GM12878 (cell line): Measurements from ENCODE around the gene PI4K2A. TPM values are rescaled to one million over a fixed set of nuclear protein-coding genes. Genes with fewer than 3 reads are reported as not detected.

Experiments used
- ATAC-seq: fragments of 200-7000 bp; cut with Tn5 transposase; 3 replicates; pipeline ENCODE4 v1.9.1; 2020; ENCODE audit warnings: mild to moderate bottlenecking, moderate library complexity
- BruUV-seq: library from RNA; stranded (reverse); fragments of 400-500 nt; replicated peaks from 2 replicates; lab custom pipeline; 2021; lab: Mats Ljungman, UMichigan
- CTCF ChIA-PET: fragments of 300-600 bp; sonication (Branson Sonifier 250); formaldehyde crosslinking; extraction: SDS; loops from one replicate; lab custom pipeline; 2021; ENCODE audit warnings: inconsistent platforms; lab: Yijun Ruan, JAX
- POLR2A ChIA-PET: fragments of 350-600 bp; formaldehyde crosslinking; extraction: SDS; loops from one replicate; lab custom pipeline; 2021; ENCODE audit warnings: inconsistent platforms; lab: Charles Lee
- RAD21 ChIA-PET: fragments of 300-600 bp; sonication (Branson Sonifier 250); formaldehyde crosslinking; loops from one replicate; lab custom pipeline; 2023; ENCODE audit warnings: antibody characterized with exemption; ENCODE audit not compliant: unreplicated experiment; lab: Charles Lee
- SMC1A ChIA-PET: fragments of 300-600 bp; sonication (Branson Sonifier 250); formaldehyde crosslinking; loops from one replicate; lab custom pipeline; 2023; ENCODE audit not compliant: unreplicated experiment, uncharacterized antibody; lab: Charles Lee
- DNase-seq: peaks from one replicate; pipeline ENCODE4 v3.0.0-alpha.2; 2011; ENCODE audit warnings: low read depth, low spot score
- FAIRE-seq: peaks from 3 replicates; lab custom pipeline; 2011; peaks lifted over from hg19 to GRCh38; lab: Jason Lieb, UNC
- H2AFZ ChIP-seq: 2 replicates; pipeline ENCODE4 v1.6.0; 2011; ENCODE audit warnings: low read depth, low read length, control low read depth; ENCODE audit not compliant: control insufficient read depth
- H3K27ac ChIP-seq: 2 replicates; pipeline ENCODE4 v1.5.1; 2011; ENCODE audit warnings: control low read depth; ENCODE audit not compliant: control insufficient read depth, insufficient read depth
- H3K27me3 ChIP-seq, 2 experiments: replicated peaks in 1 of 2; 2 replicates each; pipeline versions ENCODE4 v1.6.0 to v1.6.1; 2011; ENCODE audit warnings: low read length in 1 of 2; ENCODE audit not compliant: control insufficient read depth in 2 of 2, insufficient read depth in 2 of 2
- H3K36me3 ChIP-seq, 2 experiments: 2 replicates each; pipeline ENCODE4 v1.5.1; 2011; ENCODE audit warnings: low read length in 1 of 2; ENCODE audit not compliant: control insufficient read depth in 2 of 2, insufficient read depth in 2 of 2
- H3K4me1 ChIP-seq: 2 replicates; pipeline ENCODE4 v1.6.1; 2011; ENCODE audit warnings: mild to moderate bottlenecking, low read length, moderate library complexity, mixed read lengths; ENCODE audit not compliant: control insufficient read depth, insufficient read depth
- H3K4me2 ChIP-seq: 2 replicates; pipeline ENCODE4 v1.6.0; 2011; ENCODE audit warnings: control low read depth; ENCODE audit not compliant: control insufficient read depth, insufficient read depth
- H3K4me3 ChIP-seq: fragments of 200-600 bp; sonication (generic); 2 replicates; pipeline ENCODE4 v1.5.1; 2016
- H3K79me2 ChIP-seq: 2 replicates; pipeline ENCODE4 v1.6.0; 2011; ENCODE audit warnings: low read length; ENCODE audit not compliant: control insufficient read depth, insufficient read depth
- H3K9ac ChIP-seq: 2 replicates; pipeline ENCODE4 v1.8.0; 2011; ENCODE audit warnings: low read length, control low read depth, mixed read lengths; ENCODE audit not compliant: control insufficient read depth, insufficient read depth
- H3K9me3 ChIP-seq: replicated peaks from 3 replicates; pipeline ENCODE4 v1.5.1; 2011; ENCODE audit warnings: mild to moderate bottlenecking, low read length; ENCODE audit not compliant: control insufficient read depth, insufficient read depth
- H4K20me1 ChIP-seq: 2 replicates; pipeline ENCODE4 v1.6.0; 2011; ENCODE audit not compliant: control insufficient read depth, insufficient read depth
- CHD2 ChIP-seq: IDR thresholded peaks from 2 replicates; pipeline ENCODE4 v1.6.1; 2011; ENCODE audit warnings: low read depth, low read length, improper control_type of control experiment, borderline replicate concordance
- CREM ChIP-seq: IDR thresholded peaks from 2 replicates; pipeline ENCODE4 v1.6.1; 2014; ENCODE audit warnings: antibody characterized with exemption, low read depth
- DPF2 ChIP-seq: fragments of 450-650 bp; IDR thresholded peaks from 2 replicates; pipeline ENCODE4 v1.6.1; 2017; ENCODE audit warnings: mild to moderate bottlenecking
- FOXM1 ChIP-seq: IDR thresholded peaks from 2 replicates; pipeline ENCODE4 v1.6.1; 2012; ENCODE audit warnings: low read depth, mild to moderate bottlenecking, inconsistent platforms, low read length, moderate library complexity
- GATAD2B ChIP-seq: fragments of 450-650 bp; conservative IDR thresholded peaks from 2 replicates; pipeline ENCODE4 v1.6.1; 2017; ENCODE audit warnings: low read depth, mild to moderate bottlenecking, moderate library complexity
- IKZF1 ChIP-seq: fragments of 450-650 bp; conservative IDR thresholded peaks from 2 replicates; pipeline ENCODE4 v1.6.1; 2017; ENCODE audit warnings: antibody characterized with exemption, mild to moderate bottlenecking
- IKZF2 ChIP-seq, 2 experiments: fragments of 450-650 bp; IDR thresholded peaks; 2 replicates each; pipeline ENCODE4 v1.6.1; 2017; ENCODE audit warnings: mild to moderate bottlenecking in 2 of 2, moderate library complexity in 2 of 2
- KAT2A ChIP-seq: conservative IDR thresholded peaks from 2 replicates; pipeline ENCODE4 v1.6.1; 2011; ENCODE audit warnings: low read depth, low read length; ENCODE audit not compliant: control insufficient read depth
- LARP7 ChIP-seq: fragments of 450-650 bp; IDR thresholded peaks from 2 replicates; pipeline ENCODE4 v1.6.1; 2017; ENCODE audit warnings: mild to moderate bottlenecking
- NFYB ChIP-seq: IDR thresholded peaks from 2 replicates; pipeline ENCODE4 v1.6.1; 2011; ENCODE audit warnings: low read depth, mild to moderate bottlenecking, low read length, improper control_type of control experiment, moderate library complexity; ENCODE audit not compliant: insufficient read depth
- NR2F1 ChIP-seq: fragments of 450-650 bp; conservative IDR thresholded peaks from 2 replicates; pipeline ENCODE4 v1.6.1; 2017; ENCODE audit warnings: mild to moderate bottlenecking
- PAX5 ChIP-seq: IDR thresholded peaks from 2 replicates; pipeline ENCODE4 v1.6.1; 2011; ENCODE audit warnings: low read depth, low read length, borderline replicate concordance
- PBX3 ChIP-seq: IDR thresholded peaks from 2 replicates; pipeline ENCODE4 v1.6.1; 2011; ENCODE audit warnings: mild to moderate bottlenecking, low read depth, low read length, moderate library complexity; ENCODE audit not compliant: insufficient replicate concordance
- PKNOX1 ChIP-seq: fragments of 450-650 bp; IDR thresholded peaks from 2 replicates; pipeline ENCODE4 v1.6.1; 2016; ENCODE audit warnings: mild to moderate bottlenecking
- POLR2A ChIP-seq: IDR thresholded peaks from 2 replicates; pipeline ENCODE4 v1.6.1; 2011; ENCODE audit warnings: low read depth, mild to moderate bottlenecking, low read length
- RAD51 ChIP-seq: fragments of 450-650 bp; IDR thresholded peaks from 2 replicates; pipeline ENCODE4 v1.6.1; 2016; ENCODE audit warnings: moderate library complexity, mild to moderate bottlenecking, inconsistent platforms
- RB1 ChIP-seq: fragments of 450-650 bp; formaldehyde crosslinking; IDR thresholded peaks from 2 replicates; pipeline ENCODE4 v1.6.1; 2017; ENCODE audit warnings: mild to moderate bottlenecking, borderline replicate concordance
- SIN3A ChIP-seq: IDR thresholded peaks from 2 replicates; pipeline ENCODE4 v1.6.1; 2012; ENCODE audit warnings: low read depth, low read length, improper control_type of control experiment
- SMAD5 ChIP-seq: IDR thresholded peaks from 2 replicates; pipeline ENCODE4 v1.6.1; 2016; ENCODE audit warnings: antibody characterized with exemption, low read depth
- SREBF1 ChIP-seq: IDR thresholded peaks from 2 replicates; pipeline ENCODE4 v1.6.1; 2012; ENCODE audit warnings: mild to moderate bottlenecking, low read length
- TCF12 ChIP-seq: IDR thresholded peaks from 2 replicates; pipeline ENCODE4 v1.6.1; 2011; ENCODE audit warnings: low read depth, mild to moderate bottlenecking, low read length
- WRNIP1 ChIP-seq: IDR thresholded peaks from 2 replicates; pipeline ENCODE4 v1.6.1; 2011; ENCODE audit warnings: low read depth, low read length, improper control_type of control experiment, borderline replicate concordance
- ZNF207 ChIP-seq: fragments of 450-650 bp; IDR thresholded peaks from 2 replicates; pipeline ENCODE4 v1.6.1; 2014; ENCODE audit warnings: antibody characterized with exemption, mild to moderate bottlenecking, borderline replicate concordance
- WGBS: methylation state at CpG from one replicate; pipeline ENCODE4 v1.1.6; 2016; ENCODE audit warnings: low lambda C conversion rate; ENCODE audit not compliant: insufficient replicate concordance, insufficient coverage; ENCODE audit errors: missing lambda C conversion rate; 5-methylcytosine and 5-hydroxymethylcytosine counted together
- in situ Hi-C: fragments of 300-500 bp; cut with MboI; formaldehyde crosslinking; loops from 9 replicates; pipeline ENCODE4 v1.14.3; 2018; ENCODE audit warnings: mixed read lengths
- intact Hi-C: fragments of 100-400 bp; cut with micrococcal nuclease; formaldehyde crosslinking; loops from one replicate; pipeline ENCODE4 v1.14.2; 2022; ENCODE audit not compliant: unreplicated experiment
- polyA plus RNA-seq, 11 experiments: library from polyadenylated mRNA; depleted of rRNA in 4 of 11; unstranded in 6 of 11; stranded (reverse) in 5 of 11; fragments of >200 nt; fragmentation: Nextera tagmentation in 4 of 11; fragmentation: Illumina TruSeq in 1 of 11; extraction: Ambion mirVana in 4 of 11; extraction: Trizol in 1 of 11; gene quantifications; 1 replicate in 1 of 11; 2 replicates in 10 of 11; pipeline versions ENCODE4 v1.2.1 to v1.2.3, GENCODE V29; 2011 to 2016; ENCODE audit warnings: inconsistent platforms in 2 of 11, missing spikeins in 2 of 11, low read depth in 1 of 11
- total RNA-seq, 4 experiments: library from RNA; depleted of rRNA in 3 of 4; stranded (reverse); fragments of >200 nt in 3 of 4; fragmentation: Illumina TruSeq in 1 of 4; extraction: Trizol in 1 of 4; gene quantifications; 2 replicates each; pipeline versions ENCODE4 v1.2.1 to v1.2.3, GENCODE V29; 2013 to 2021

PI4K2A gene
- total and polyA plus RNA-seq, 10 of the 15 experiments (the other 5 are each of a cell fraction or from before 2014, with no cell fraction given): 1.5 to 14.5 (median 10.0) TPM

- DNase-seq: peak; percentile 76
- ChIA-PET SMC1A (interaction anchor here (1.1 to 5.9 kb wide), 13 partner anchors 10 to 354 kb away, joined by 3 to 38 read pairs (median 7); partner anchors contain the start of genes MARVELD1 and ZFYVE27), POLR2A (interaction anchor here (0.5 to 1.4 kb wide), 11 partner anchors 8 to 657 kb away, joined by 3 to 6 read pairs (median 3); partner anchors contain the start of genes MARVELD1 and ZFYVE27)
- TF ChIP-seq TCF12 (no peak), CREM (peak; percentile 75), ZNF207 (peak; percentile 35; the same call in 1 of the 2 replicates), GATAD2B (peak; percentile 86), IKZF2 (IDR thresholded peaks at IDR 0.05) (peak in 1 of 2 experiments; percentile 26; a peak in 2 of 4 replicates), NR2F1 (peak; percentile 50; the same call in 1 of the 2 replicates), WRNIP1 (no peak), SREBF1 (0 out of 2 replicates have a peak, but pooled peaks have one; percentile 16), PKNOX1 (peak; percentile 96), POLR2A (peak; percentile 76), CHD2 (peak; percentile 71; the same call in 1 of the 2 replicates), KAT2A (no peak), PBX3 (peak; percentile 87), SMAD5 (no peak), SIN3A (peak; percentile 33; the same call in 1 of the 2 replicates), NFYB (peak; percentile 74; the same call in 1 of the 2 replicates), IKZF1 (peak; percentile 85), PAX5 (peak; percentile 43; the same call in 1 of the 2 replicates), DPF2 (peak; percentile 90), RB1 (peak; percentile 69; the same call in 1 of the 2 replicates), RAD51 (peak; percentile 13; the same call in 1 of the 2 replicates), LARP7 (0 out of 2 replicates have a peak, but pooled peaks have one; percentile 34), FOXM1 (no peak)
Observed at GRCh38 chr10:97686962-97687784, 46.7 kb downstream of the PI4K2A start, which contains the start of gene AVPI1. AVPI1 (minus strand) TSS chr10:97687241; CDS start chr10:97679905, 7,336 bp downstream.

More at GRCh38 chr10:97686962-97687784, 46.7 kb downstream of the PI4K2A start, which contains the start of gene AVPI1:
- CTCF ChIA-PET: interaction anchor here (0.7 to 11.3 kb wide), 19 partner anchors 10 to 360 kb away, joined by 3 to 124 read pairs (median 5); partner anchors contain the start of gene ZFYVE27
- H2AFZ ChIP-seq: peak within 1 kb of the TSS; percentile 96
- H4K20me1 ChIP-seq: no peaks in the 10 kb centered on the region
- peak; percentile 94 for ATAC-seq
- in situ Hi-C loops (no loop called here), intact Hi-C loops (no loop called here)
- peak; percentile 99 for FAIRE-seq
- 0 out of 2 replicates have a peak within 1 kb of the TSS, but pooled peaks have one; percentile 19 for H3K27ac ChIP-seq
- H3K9ac ChIP-seq: peak within 1 kb of the TSS; percentile 63
- H3K79me2 ChIP-seq: no peaks in the 10 kb centered on the region
- H3K9me3 ChIP-seq: no peaks in the 10 kb centered on the region
- BruUV-seq: no TSS peak
- no peaks in the 10 kb centered on the region for H3K36me3 ChIP-seq
- peak within 1 kb of the TSS; percentile 65 for H3K4me3 ChIP-seq
- H3K27me3 ChIP-seq: no peaks in the 10 kb centered on the region; a peak in 1 of 4 replicates
- WGBS: 2% methylated on average over 70 of the region's 78 CpGs
- peak within 1 kb of the TSS; percentile 99 for H3K4me2 ChIP-seq
- H3K4me1 ChIP-seq: peaks cover 18% of the 10 kb centered on the region
- RAD21 ChIA-PET: interaction anchor here (0.8 to 3.3 kb wide), 16 partner anchors 9 to 354 kb away, joined by 3 to 24 read pairs (median 4); partner anchors contain the start of genes ANKRD2, PI4K2A and ZFYVE27
